Activated CD8-positive, alpha-beta memory T cell treated with anti-CD3 and anti-CD28 coated beads, Interleukin-2, amount 50 U/mL, for 24 hours (primary cell): ENCODE measurements around the gene NIPAL3.

Source experiments
- DNase-seq: peaks from one replicate; pipeline ENCODE4 v3.0.0-alpha.2; 2020; ENCODE audit errors: extremely low read depth

The NIPAL3 gene

GRCh38 chr1:24415334-24415909 is at the start of gene NIPAL3:
Gene NIPAL3 (plus strand): TSS chr1:24415802. CDS start chr1:24419548, 3,746 bp downstream.
- peak; percentile 96 for DNase-seq

- no peak for DNase-seq
Observed at GRCh38 chr1:24366707-24367106, 48.9 kb upstream of the NIPAL3 start.

- DNase-seq = no peak
Observed at GRCh38 chr1:24369199-24369598, 46.4 kb upstream of the NIPAL3 start.

GRCh38 chr1:24369801-24370200 is 45.8 kb upstream of the NIPAL3 start:
- no peak for DNase-seq

- DNase-seq = no peak
Observed at GRCh38 chr1:24373044-24373443, 42.6 kb upstream of the NIPAL3 start.

GRCh38 chr1:24373710-24374109 is 41.9 kb upstream of the NIPAL3 start:
- DNase-seq = no peak

GRCh38 chr1:24374891-24375786 is 40.5 kb upstream of the NIPAL3 start:
- DNase-seq = no peak

- no peak for DNase-seq
Observed at GRCh38 chr1:24379733-24380315, 35.8 kb upstream of the NIPAL3 start.

- DNase-seq = no peak
Observed at GRCh38 chr1:24380508-24380907, 35.1 kb upstream of the NIPAL3 start.

GRCh38 chr1:24381256-24381655 is 34.3 kb upstream of the NIPAL3 start:
- no peak for DNase-seq

GRCh38 chr1:24382165-24382577 is 33.4 kb upstream of the NIPAL3 start:
- no peak for DNase-seq

- DNase-seq = no peak
Observed at GRCh38 chr1:24383381-24383940, 32.1 kb upstream of the NIPAL3 start.

GRCh38 chr1:24384251-24385090 is 31.1 kb upstream of the NIPAL3 start:
- DNase-seq = no peak

- DNase-seq = no peak
Observed at GRCh38 chr1:24385160-24385940, 30.3 kb upstream of the NIPAL3 start.

GRCh38 chr1:24386241-24386640 is 29.4 kb upstream of the NIPAL3 start:
- DNase-seq = no peak

GRCh38 chr1:24386931-24387330 is 28.7 kb upstream of the NIPAL3 start:
- no peak for DNase-seq

GRCh38 chr1:24387636-24388175 is 27.9 kb upstream of the NIPAL3 start:
- DNase-seq = no peak

- DNase-seq = no peak
Observed at GRCh38 chr1:24388331-24388885, 27.2 kb upstream of the NIPAL3 start.

- no peak for DNase-seq
Observed at GRCh38 chr1:24389231-24389678, 26.3 kb upstream of the NIPAL3 start.
